Endodermal cell (in vitro differentiated cells): ENCODE data around the gene EOMES. TPM values are rescaled to one million over a fixed set of nuclear protein-coding genes. Genes with fewer than 3 reads are reported as not detected.
"Not testable (repeated sequence)": the region's sequence is repeated elsewhere in the genome, so short reads cannot be mapped to it uniquely, and the experiment has no call there.

Experiments
- DNase-seq: peaks from one replicate; pipeline ENCODE4 v3.0.0-alpha.2; 2017
- H3K27ac ChIP-seq: 2 replicates; pipeline ENCODE4 v1.5.1; 2013; ENCODE audit warnings: mild to moderate bottlenecking, low read depth, low read length, moderate library complexity
- H3K27me3 ChIP-seq: 2 replicates; pipeline ENCODE4 v1.6.1; 2013; ENCODE audit warnings: mild to moderate bottlenecking, low read length, moderate library complexity; ENCODE audit not compliant: insufficient read depth, control insufficient read depth, poor library complexity, severe bottlenecking
- H3K36me3 ChIP-seq: 2 replicates; pipeline ENCODE4 v1.7.0; 2013; ENCODE audit warnings: mild to moderate bottlenecking, low read length, moderate library complexity; ENCODE audit not compliant: control insufficient read depth, insufficient read depth
- H3K4me1 ChIP-seq: one replicate; pipeline ENCODE4 v1.7.0; 2013; ENCODE audit warnings: low read length; ENCODE audit not compliant: control insufficient read depth, insufficient read depth
- H3K4me3 ChIP-seq: 2 replicates; pipeline ENCODE4 v1.5.1; 2013; ENCODE audit warnings: mild to moderate bottlenecking, low read length, moderate library complexity
- H3K9ac ChIP-seq: 2 replicates; pipeline ENCODE4 v1.6.1; 2013; ENCODE audit warnings: mild to moderate bottlenecking, low read length, moderate library complexity; ENCODE audit not compliant: poor library complexity, severe bottlenecking; ENCODE audit errors: extremely low read depth
- H3K9me3 ChIP-seq: 2 replicates; pipeline ENCODE4 v1.6.1; 2013; ENCODE audit warnings: mild to moderate bottlenecking, low read length, moderate library complexity; ENCODE audit not compliant: control insufficient read depth
- H3K27ac Mint-ChIP-seq: 2 replicates; pipeline ENCODE4 v1.8.0; 2020; ENCODE audit warnings: mixed read lengths
- H3K27me3 Mint-ChIP-seq: 2 replicates; pipeline ENCODE4 v1.8.0; 2021; ENCODE audit warnings: mild to moderate bottlenecking, mixed read lengths; ENCODE audit not compliant: insufficient read depth
- H3K36me3 Mint-ChIP-seq: 2 replicates; pipeline ENCODE4 v1.8.0; 2020; ENCODE audit warnings: low read depth, mixed read lengths
- H3K4me1 Mint-ChIP-seq: 2 replicates; pipeline ENCODE4 v1.8.0; 2020; ENCODE audit warnings: mixed read lengths
- H3K4me3 Mint-ChIP-seq: 2 replicates; pipeline ENCODE4 v1.8.0; 2020; ENCODE audit warnings: mild to moderate bottlenecking, moderate library complexity, mixed read lengths
- H3K9me3 Mint-ChIP-seq: 2 replicates; pipeline ENCODE4 v1.8.0; 2020; ENCODE audit warnings: mild to moderate bottlenecking, mixed read lengths
- WGBS, 2 experiments: methylation state at CpG; one replicate each; pipeline versions ENCODE4 v1.1.5 to v1.1.7; 2013; ENCODE audit warnings: missing lambda C conversion rate in 2 of 2, mixed read lengths in 1 of 2; ENCODE audit not compliant: insufficient coverage in 1 of 2, insufficient read length in 1 of 2; 5-methylcytosine and 5-hydroxymethylcytosine counted together
- long read RNA-seq, 4 experiments: library from polyadenylated mRNA in 2 of 4; library from RNA in 1 of 4; library from capped mRNA in 1 of 4; stranded (forward) in 3 of 4; unstranded in 1 of 4; transcript quantifications; one replicate each; pipeline ENCODE4 v2.0.0, GENCODE V29; 2020 to 2021; ENCODE audit warnings: inconsistent platforms in 1 of 4
- polyA plus RNA-seq, 2 experiments: library from polyadenylated mRNA; stranded (reverse); fragments of 50-300 nt; gene quantifications; one replicate each; pipeline ENCODE4 v1.2.3, GENCODE V29; 2013
- total RNA-seq, 2 donors: library from RNA; stranded (reverse); fragmentation: NEBNext Ultra II Directional in 1 of 2; extraction: Animal tissue kit (Norgen Biotek cat#: 25700) in 1 of 2; gene quantifications; 2 replicates in 1 of 2; 3 replicates in 1 of 2; pipeline ENCODE4 v1.2.1, GENCODE V29; 2021
- TF ChIP-seq, protein P1 (sequence below): fragments of 200-600 bp; sonication (generic); conservative IDR thresholded peaks from 2 replicates; pipeline ENCODE4 v1.5.0; 2021; ENCODE audit warnings: antibody characterized with exemption, mild to moderate bottlenecking

Gene EOMES
- total RNA-seq, result 100 to 1,000 TPM; 182 to 283 TPM
- 35.9 TPM for polyA plus RNA-seq (2013, experiment 1 of 2)
- 48.4 TPM for polyA plus RNA-seq (2013, experiment 2 of 2)
- long read RNA-seq, experiment 1, transcript EOMES-201 (6 exons, 3,386 nt), result minor isoform, 5 of 102 reads
- long read RNA-seq, experiment 1, transcript EOMES-202 (6 exons, 2,829 nt), result major isoform, 36 of 102 reads
- long read RNA-seq, experiment 1, partial matches to known transcripts, result 44 of 102 reads
- long read RNA-seq, experiment 1, other reads (novel, unspliced or antisense), result 16 of 102 reads
- long read RNA-seq, experiment 2, transcript EOMES-202 (6 exons, 2,829 nt), result major isoform, 309 of 415 reads
- long read RNA-seq, experiment 2, transcript EOMES-203 (6 exons, 2,080 nt), result minor isoform, 10 of 415 reads
- long read RNA-seq, experiment 2, transcript EOMES-201 (6 exons, 3,386 nt), result minor isoform, 15 of 415 reads
- long read RNA-seq, experiment 2, partial matches to known transcripts, result 16 of 415 reads
- long read RNA-seq, experiment 2, other reads (novel, unspliced or antisense), result 65 of 415 reads
- long read RNA-seq, experiment 3, transcript EOMES-202 (6 exons, 2,829 nt), result minor isoform, 11 of 79 reads
- long read RNA-seq, experiment 3, transcript EOMES-203 (6 exons, 2,080 nt), result major isoform, 17 of 79 reads
- long read RNA-seq, experiment 3, partial matches to known transcripts, result 36 of 79 reads
- long read RNA-seq, experiment 3, other reads (novel, unspliced or antisense), result 14 of 79 reads
- long read RNA-seq, experiment 4, transcript EOMES-203 (6 exons, 2,080 nt), result major isoform, 18 of 92 reads
- long read RNA-seq, experiment 4, transcript EOMES-202 (6 exons, 2,829 nt), result minor isoform, 10 of 92 reads
- long read RNA-seq, experiment 4, partial matches to known transcripts, result 28 of 92 reads
- long read RNA-seq, experiment 4, other reads (novel, unspliced or antisense), result 34 of 92 reads

DNA sequence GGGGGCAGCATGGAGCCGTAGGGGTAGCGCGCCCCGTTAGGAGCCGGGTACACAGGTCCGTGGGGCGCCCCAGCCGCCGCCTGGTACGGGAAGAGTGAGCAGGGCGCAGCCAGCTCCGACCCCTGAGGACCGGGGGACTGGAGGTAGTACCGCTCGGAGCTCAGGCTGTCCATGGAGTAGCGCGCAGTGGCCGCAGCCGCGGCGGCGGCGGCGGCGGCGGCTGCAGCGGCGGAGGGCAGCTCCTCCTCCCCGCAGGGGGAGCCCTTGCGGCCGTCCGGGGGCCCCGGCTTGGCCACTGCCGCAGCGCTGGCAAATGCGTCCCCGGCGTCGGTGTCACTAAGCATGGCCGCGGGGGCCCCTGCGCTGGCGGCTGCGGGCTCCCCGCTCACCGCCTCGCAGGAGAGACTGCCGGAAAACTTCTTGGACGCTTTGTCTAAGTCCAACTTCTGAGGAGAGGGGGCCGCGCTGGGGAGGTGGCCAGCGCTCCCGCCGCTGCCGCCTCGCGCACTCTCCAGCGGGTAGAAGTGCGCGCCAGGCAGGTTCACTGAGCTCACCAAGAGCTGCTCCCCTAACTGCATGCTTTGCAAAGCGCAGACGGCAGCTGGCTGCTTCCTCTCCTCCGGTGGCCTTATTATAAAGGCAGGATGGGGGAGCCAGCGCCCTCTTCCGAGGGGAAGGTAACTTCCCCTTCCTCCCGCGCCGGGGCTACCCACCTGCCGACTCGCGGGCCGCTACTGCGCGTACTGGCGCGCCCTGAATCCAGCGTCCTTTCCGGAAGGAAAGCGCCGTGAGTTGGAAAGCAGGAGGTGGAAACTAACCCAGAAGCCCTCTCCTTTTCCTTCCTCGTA is at the start of gene EOMES:
TSS of gene EOMES (minus strand) at position 607 of the 848 bp plus-strand sequence. CDS start at position 578, 29 bp downstream.
- Histone ChIP-seq H3K4me3 (peak within 1 kb of the TSS; percentile 90), H3K27me3 (peaks cover 29% of the 10 kb centered on the region), H3K36me3 (peaks cover 35% of the 10 kb centered on the region), H3K4me1 (peaks cover 9% of the 10 kb centered on the region), H3K27ac (no peak within 1 kb of the TSS), H3K9me3 (no peaks in the 10 kb centered on the region), H3K9ac (peak within 1 kb of the TSS; percentile 96)
- Mint-ChIP-seq H3K36me3 (peaks cover 41% of the 10 kb centered on the region), H3K27ac (peak within 1 kb of the TSS; percentile 97), H3K27me3 (peaks cover 35% of the 10 kb centered on the region), H3K9me3 (no peaks in the 10 kb centered on the region), H3K4me3 (peak within 1 kb of the TSS; percentile 99), H3K4me1 (peaks cover 66% of the 10 kb centered on the region)
- TF ChIP-seq, protein P1, sequence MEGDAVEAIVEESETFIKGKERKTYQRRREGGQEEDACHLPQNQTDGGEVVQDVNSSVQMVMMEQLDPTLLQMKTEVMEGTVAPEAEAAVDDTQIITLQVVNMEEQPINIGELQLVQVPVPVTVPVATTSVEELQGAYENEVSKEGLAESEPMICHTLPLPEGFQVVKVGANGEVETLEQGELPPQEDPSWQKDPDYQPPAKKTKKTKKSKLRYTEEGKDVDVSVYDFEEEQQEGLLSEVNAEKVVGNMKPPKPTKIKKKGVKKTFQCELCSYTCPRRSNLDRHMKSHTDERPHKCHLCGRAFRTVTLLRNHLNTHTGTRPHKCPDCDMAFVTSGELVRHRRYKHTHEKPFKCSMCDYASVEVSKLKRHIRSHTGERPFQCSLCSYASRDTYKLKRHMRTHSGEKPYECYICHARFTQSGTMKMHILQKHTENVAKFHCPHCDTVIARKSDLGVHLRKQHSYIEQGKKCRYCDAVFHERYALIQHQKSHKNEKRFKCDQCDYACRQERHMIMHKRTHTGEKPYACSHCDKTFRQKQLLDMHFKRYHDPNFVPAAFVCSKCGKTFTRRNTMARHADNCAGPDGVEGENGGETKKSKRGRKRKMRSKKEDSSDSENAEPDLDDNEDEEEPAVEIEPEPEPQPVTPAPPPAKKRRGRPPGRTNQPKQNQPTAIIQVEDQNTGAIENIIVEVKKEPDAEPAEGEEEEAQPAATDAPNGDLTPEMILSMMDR, result peak; percentile 75
- peak; percentile 89 for DNase-seq
- 0% methylated on average over 43 to 81 of the region's 81 CpGs for WGBS, 2 experiments

DNA sequence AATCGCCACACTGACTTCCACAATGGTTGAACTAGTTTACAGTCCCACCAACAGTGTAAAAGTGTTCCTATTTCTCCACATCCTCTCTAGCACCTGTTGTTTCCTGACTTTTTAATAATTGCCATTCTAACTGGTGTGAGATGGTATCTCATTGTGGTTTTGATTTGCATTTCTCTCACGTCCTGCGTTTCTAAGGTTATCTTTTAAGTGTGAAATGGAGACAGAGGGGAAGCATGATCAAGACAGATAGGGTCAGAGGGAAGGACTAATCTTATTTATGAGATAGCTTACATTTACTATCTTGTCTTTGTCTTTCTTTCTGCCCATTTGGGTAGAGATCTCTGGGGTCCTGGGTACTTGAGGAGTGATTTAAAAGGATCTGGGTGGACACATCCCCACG is 48.3 kb upstream of the EOMES start:
- not testable (repeated sequence) for H3K27me3 ChIP-seq, H3K27ac ChIP-seq, H3K27ac Mint-ChIP-seq, H3K27me3 Mint-ChIP-seq, H3K36me3 ChIP-seq, H3K36me3 Mint-ChIP-seq, H3K4me3 Mint-ChIP-seq, H3K4me1 ChIP-seq, H3K9ac ChIP-seq, H3K9me3 Mint-ChIP-seq, H3K9me3 ChIP-seq, H3K4me3 ChIP-seq, DNase-seq
- peaks cover 27% of the 10 kb centered on the region for H3K4me1 Mint-ChIP-seq
- 35 to 53% methylated on average over 3 of the region's 4 CpGs for WGBS, 2 experiments

DNA sequence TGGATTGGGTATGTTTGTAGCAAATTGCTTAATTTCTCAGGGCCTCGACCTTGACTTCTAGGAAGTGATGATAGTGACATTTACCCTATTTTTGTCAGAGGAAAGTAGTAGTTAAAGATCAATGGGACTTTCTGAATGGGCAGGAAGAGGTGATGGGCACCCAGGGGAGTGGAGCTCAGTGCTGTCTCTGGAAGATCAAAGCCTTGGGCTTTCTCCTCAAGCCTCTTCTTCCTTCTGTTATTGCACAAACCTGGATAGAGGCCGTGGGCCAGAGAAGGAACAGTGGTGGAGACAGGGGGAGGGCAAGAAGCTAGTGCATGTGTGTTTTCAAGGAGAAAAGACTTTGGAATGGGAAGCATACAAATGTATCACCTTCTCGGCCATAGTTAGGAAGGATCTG is 44.9 kb upstream of the EOMES start:
- Mint-ChIP-seq H3K4me1 (peaks cover 27% of the 10 kb centered on the region), H3K9me3 (no peaks in the 10 kb centered on the region), H3K36me3 (no peaks in the 10 kb centered on the region), H3K27me3 (no peaks in the 10 kb centered on the region), H3K27ac (no peak overlapping the region), H3K4me3 (no peak overlapping the region)
- H3K4me1 ChIP-seq, result peaks cover 5% of the 10 kb centered on the region
- TF ChIP-seq, protein P1, result no peak
- peak; percentile 61 for DNase-seq
- no peak overlapping the region for H3K9ac ChIP-seq
- no peaks in the 10 kb centered on the region for H3K36me3 ChIP-seq
- WGBS, 2 experiments, result 46 to 48% methylated on average over 2 to 3 of the region's 3 CpGs
- no peaks in the 10 kb centered on the region for H3K27me3 ChIP-seq
- H3K4me3 ChIP-seq, result no peak overlapping the region
- H3K27ac ChIP-seq, result no peak overlapping the region
- no peaks in the 10 kb centered on the region for H3K9me3 ChIP-seq
